Dendritic cell treated with granulocyte-macrophage colony-stimulating factor and Interleukin-4, amounts not matched to agents 40 ng/mL and 50 ng/mL, for 4 days (primary cell): ENCODE results near the gene OSMR.

Experiments used
- H3K27ac Mint-ChIP-seq: one replicate; pipeline ENCODE4 v1.8.0; 2022; ENCODE audit warnings: mild to moderate bottlenecking, mixed read lengths
- H3K27me3 Mint-ChIP-seq: one replicate; pipeline ENCODE4 v1.8.0; 2022; ENCODE audit warnings: mild to moderate bottlenecking, mixed read lengths
- H3K36me3 Mint-ChIP-seq: one replicate; pipeline ENCODE4 v1.8.0; 2022; ENCODE audit warnings: low read depth, mixed read lengths
- H3K4me1 Mint-ChIP-seq: one replicate; pipeline ENCODE4 v1.8.0; 2022; ENCODE audit warnings: low read depth, mixed read lengths
- H3K4me3 Mint-ChIP-seq: one replicate; pipeline ENCODE4 v1.8.0; 2022; ENCODE audit warnings: mild to moderate bottlenecking, moderate library complexity, mixed read lengths
- H3K9me3 Mint-ChIP-seq: one replicate; pipeline ENCODE4 v1.8.0; 2022; ENCODE audit warnings: mixed read lengths
- intact Hi-C: fragments of 100-400 bp; cut with micrococcal nuclease; formaldehyde crosslinking; loops from one replicate; pipeline ENCODE4 v1.15.0; 2022

OSMR gene

GRCh38 chr5:38905516-38905915 lies 59.7 kb downstream of the OSMR start:
- Mint-ChIP-seq H3K36me3 (no peaks in the 10 kb centered on the region), H3K4me1 (no peaks in the 10 kb centered on the region), H3K4me3 (no peak overlapping the region), H3K9me3 (peaks cover 15% of the 10 kb centered on the region), H3K27me3 (peaks cover 9% of the 10 kb centered on the region), H3K27ac (no peak overlapping the region)
- intact Hi-C loops = no loop called here

- no peaks in the 10 kb centered on the region for H3K4me1 Mint-ChIP-seq
- H3K36me3 Mint-ChIP-seq = no peaks in the 10 kb centered on the region
- peaks cover 11% of the 10 kb centered on the region for H3K27me3 Mint-ChIP-seq
- intact Hi-C loops = no loop called here
- H3K4me3 Mint-ChIP-seq = no peak overlapping the region
- H3K9me3 Mint-ChIP-seq = peaks cover 23% of the 10 kb centered on the region
- H3K27ac Mint-ChIP-seq = no peak overlapping the region
These were observed 60.7 kb downstream of the OSMR start for GRCh38 chr5:38906503-38906902.

DNA sequence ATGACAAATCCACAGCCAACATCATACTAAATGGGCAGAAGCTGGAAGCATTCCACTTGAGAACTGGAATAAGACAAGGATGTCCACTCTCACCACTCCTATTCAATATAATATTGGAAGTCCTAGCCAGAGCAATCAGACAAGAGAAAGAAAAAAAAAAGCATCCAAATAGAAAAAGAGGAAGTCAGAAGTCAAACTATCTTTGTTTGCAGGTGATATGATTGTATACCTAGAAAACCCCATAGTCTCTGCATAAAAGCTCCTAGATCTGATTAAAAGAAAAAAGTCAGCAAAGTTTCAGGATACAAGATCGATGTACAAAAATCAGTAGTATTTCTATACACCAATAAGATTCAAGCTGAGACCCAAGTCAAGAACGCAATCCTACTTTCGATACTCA lies 66.1 kb downstream of the OSMR start:
- no peaks in the 10 kb centered on the region for H3K4me1 Mint-ChIP-seq
- H3K27ac Mint-ChIP-seq = no peak overlapping the region
- H3K4me3 Mint-ChIP-seq = no peak overlapping the region
- H3K9me3 Mint-ChIP-seq = peaks cover 23% of the 10 kb centered on the region
- H3K27me3 Mint-ChIP-seq = peaks cover 29% of the 10 kb centered on the region
- no peaks in the 10 kb centered on the region for H3K36me3 Mint-ChIP-seq
- intact Hi-C loops = no loop called here

- no peaks in the 10 kb centered on the region for H3K36me3 Mint-ChIP-seq
- peaks cover 23% of the 10 kb centered on the region for H3K9me3 Mint-ChIP-seq
- no peak overlapping the region for H3K27ac Mint-ChIP-seq
- H3K4me3 Mint-ChIP-seq = no peak overlapping the region
- peaks cover 35% of the 10 kb centered on the region for H3K27me3 Mint-ChIP-seq
- no peaks in the 10 kb centered on the region for H3K4me1 Mint-ChIP-seq
- intact Hi-C loops = no loop called here
These were observed 67.9 kb downstream of the OSMR start for GRCh38 chr5:38913714-38914113.

DNA sequence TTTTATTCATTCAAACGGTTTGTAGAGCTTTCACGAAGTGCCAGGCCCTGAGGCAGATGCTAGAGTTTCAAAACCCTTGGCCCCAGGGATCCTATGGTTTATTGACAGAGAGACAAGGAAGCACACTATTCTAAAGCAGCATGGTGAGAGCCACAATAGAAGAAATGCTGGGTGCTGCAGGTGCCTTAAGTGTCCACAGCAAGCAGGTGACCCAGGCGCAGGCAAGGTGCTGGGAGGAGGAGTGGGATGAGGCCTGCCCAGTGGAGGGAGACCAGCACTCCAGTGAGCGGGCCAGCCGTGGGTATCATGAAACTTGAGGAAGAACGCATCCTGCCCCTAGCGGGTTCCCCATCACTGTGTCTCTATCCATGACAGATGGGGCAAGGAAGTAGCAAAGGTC lies 71.0 kb downstream of the OSMR start:
- H3K9me3 Mint-ChIP-seq = no peaks in the 10 kb centered on the region
- intact Hi-C loops = no loop called here
- no peak overlapping the region for H3K4me3 Mint-ChIP-seq
- H3K27me3 Mint-ChIP-seq = peaks cover 33% of the 10 kb centered on the region
- H3K36me3 Mint-ChIP-seq = no peaks in the 10 kb centered on the region
- no peaks in the 10 kb centered on the region for H3K4me1 Mint-ChIP-seq
- no peak overlapping the region for H3K27ac Mint-ChIP-seq

DNA sequence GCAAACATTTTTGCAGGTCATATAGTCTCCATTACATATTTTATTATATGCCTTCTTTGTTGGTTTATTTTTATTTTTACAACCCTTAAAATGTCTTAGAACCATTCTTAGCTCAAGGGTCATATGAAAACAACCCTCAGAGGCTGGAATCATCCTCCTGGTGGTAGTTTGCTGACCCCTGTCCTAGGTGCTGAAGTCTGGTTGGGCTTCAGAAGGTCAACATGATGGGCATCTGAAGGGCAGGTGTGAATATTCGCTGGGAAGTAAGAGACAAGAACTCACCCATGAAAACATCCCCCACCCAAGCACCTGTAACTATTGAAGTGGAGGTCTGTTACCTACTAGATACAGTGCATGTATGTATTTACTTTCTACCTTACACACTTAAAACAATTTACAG lies 75.4 kb downstream of the OSMR start:
- H3K4me1 Mint-ChIP-seq = no peaks in the 10 kb centered on the region
- H3K4me3 Mint-ChIP-seq = no peak overlapping the region
- H3K27me3 Mint-ChIP-seq = peaks cover 44% of the 10 kb centered on the region
- H3K27ac Mint-ChIP-seq = no peak overlapping the region
- no peaks in the 10 kb centered on the region for H3K9me3 Mint-ChIP-seq
- H3K36me3 Mint-ChIP-seq = no peaks in the 10 kb centered on the region
- intact Hi-C loops = loop anchor here (5.0 kb wide), 1 partner anchor 479 kb away; no protein-coding TSS in a partner anchor

- Mint-ChIP-seq H3K27ac (no peak overlapping the region), H3K4me1 (no peaks in the 10 kb centered on the region), H3K27me3 (peaks cover 43% of the 10 kb centered on the region), H3K9me3 (no peaks in the 10 kb centered on the region), H3K4me3 (no peak overlapping the region), H3K36me3 (no peaks in the 10 kb centered on the region)
- intact Hi-C loops = loop anchor here (5.0 kb wide), 1 partner anchor 480 kb away; no protein-coding TSS in a partner anchor
These were observed 76.4 kb downstream of the OSMR start for GRCh38 chr5:38922199-38922598.

DNA sequence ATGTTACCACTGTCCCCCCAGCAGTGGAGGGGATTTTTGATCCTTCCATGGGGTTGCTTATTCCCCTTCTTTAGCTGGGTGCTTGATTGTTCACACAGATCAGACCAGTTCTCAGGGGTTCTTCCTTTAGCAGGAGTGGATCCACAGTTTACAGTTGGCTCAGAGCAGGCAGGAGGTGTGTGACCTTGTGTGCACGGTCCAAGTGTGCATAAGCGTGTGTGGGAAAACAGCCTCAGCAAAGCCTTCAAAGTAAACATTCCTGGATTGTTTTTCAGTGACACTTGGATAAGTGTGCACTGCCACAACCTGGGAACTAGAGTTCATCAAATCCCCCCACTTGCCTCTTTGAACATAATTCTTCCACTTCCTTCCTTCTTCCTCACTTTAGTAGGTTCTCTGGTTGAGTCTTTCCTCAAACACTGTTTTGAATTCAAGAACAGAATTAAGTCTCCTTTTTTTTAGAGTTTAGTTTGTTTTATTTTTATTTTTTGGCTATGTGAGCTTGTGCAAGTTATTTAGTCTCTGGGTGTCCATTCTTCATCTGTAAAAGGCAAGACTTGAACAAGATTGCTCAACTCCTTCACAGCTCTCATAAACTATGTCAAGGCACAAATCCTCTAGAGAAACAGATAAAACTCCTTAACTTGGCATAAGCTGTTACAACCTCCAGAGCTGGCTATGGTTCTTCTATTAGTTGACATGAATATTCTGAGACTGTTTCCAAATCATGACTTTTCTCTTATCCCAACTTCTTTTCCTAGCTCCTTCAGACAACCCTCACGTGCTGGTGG lies 78.0 kb downstream of the OSMR start:
- no peak overlapping the region for H3K4me3 Mint-ChIP-seq
- H3K27me3 Mint-ChIP-seq = peaks cover 41% of the 10 kb centered on the region
- intact Hi-C loops = loop anchor here (5.0 kb wide), 1 partner anchor 482 kb away; no protein-coding TSS in a partner anchor
- no peaks in the 10 kb centered on the region for H3K9me3 Mint-ChIP-seq
- no peak overlapping the region for H3K27ac Mint-ChIP-seq
- H3K4me1 Mint-ChIP-seq = no peaks in the 10 kb centered on the region
- no peaks in the 10 kb centered on the region for H3K36me3 Mint-ChIP-seq

GRCh38 chr5:38925154-38925925 lies 79.5 kb downstream of the OSMR start:
- no peaks in the 10 kb centered on the region for H3K9me3 Mint-ChIP-seq
- H3K27ac Mint-ChIP-seq = no peak overlapping the region
- H3K27me3 Mint-ChIP-seq = peaks cover 46% of the 10 kb centered on the region
- no peak overlapping the region for H3K4me3 Mint-ChIP-seq
- intact Hi-C loops = no loop called here
- no peaks in the 10 kb centered on the region for H3K4me1 Mint-ChIP-seq
- no peaks in the 10 kb centered on the region for H3K36me3 Mint-ChIP-seq

DNA sequence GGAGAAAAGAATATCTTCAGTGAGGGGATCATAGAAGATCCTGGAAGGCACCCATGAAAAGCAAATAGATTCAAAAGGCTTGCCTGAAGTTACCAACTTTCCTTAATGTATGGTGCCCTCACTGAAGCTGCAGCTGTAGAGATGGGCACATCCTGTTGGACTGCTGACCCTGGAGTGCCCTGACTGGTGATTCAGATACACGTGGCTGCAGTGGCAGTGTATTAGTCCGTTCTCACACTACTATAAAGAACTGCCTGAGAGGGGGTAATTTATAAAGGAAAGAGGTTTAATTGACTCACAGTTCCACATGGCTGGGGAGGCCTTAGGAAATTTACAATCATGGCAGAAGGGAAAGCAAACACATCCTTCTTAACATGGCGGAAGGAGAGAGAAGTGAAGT lies 80.3 kb downstream of the OSMR start:
- Mint-ChIP-seq H3K27me3 (peaks cover 50% of the 10 kb centered on the region), H3K27ac (no peak overlapping the region), H3K4me3 (no peak overlapping the region), H3K4me1 (no peaks in the 10 kb centered on the region), H3K9me3 (no peaks in the 10 kb centered on the region), H3K36me3 (no peaks in the 10 kb centered on the region)
- intact Hi-C loops = no loop called here

- H3K36me3 Mint-ChIP-seq = no peaks in the 10 kb centered on the region
- H3K4me3 Mint-ChIP-seq = no peak overlapping the region
- no peaks in the 10 kb centered on the region for H3K4me1 Mint-ChIP-seq
- intact Hi-C loops = no loop called here
- H3K27ac Mint-ChIP-seq = no peak overlapping the region
- no peaks in the 10 kb centered on the region for H3K9me3 Mint-ChIP-seq
- H3K27me3 Mint-ChIP-seq = peaks cover 43% of the 10 kb centered on the region
These were observed 81.7 kb downstream of the OSMR start for GRCh38 chr5:38927470-38927869.

- Mint-ChIP-seq H3K36me3 (no peaks in the 10 kb centered on the region), H3K9me3 (no peaks in the 10 kb centered on the region), H3K4me1 (no peaks in the 10 kb centered on the region), H3K4me3 (no peak overlapping the region), H3K27ac (no peak overlapping the region), H3K27me3 (peaks cover 35% of the 10 kb centered on the region)
- intact Hi-C loops = no loop called here
These were observed 84.0 kb downstream of the OSMR start for GRCh38 chr5:38929838-38930237.

DNA sequence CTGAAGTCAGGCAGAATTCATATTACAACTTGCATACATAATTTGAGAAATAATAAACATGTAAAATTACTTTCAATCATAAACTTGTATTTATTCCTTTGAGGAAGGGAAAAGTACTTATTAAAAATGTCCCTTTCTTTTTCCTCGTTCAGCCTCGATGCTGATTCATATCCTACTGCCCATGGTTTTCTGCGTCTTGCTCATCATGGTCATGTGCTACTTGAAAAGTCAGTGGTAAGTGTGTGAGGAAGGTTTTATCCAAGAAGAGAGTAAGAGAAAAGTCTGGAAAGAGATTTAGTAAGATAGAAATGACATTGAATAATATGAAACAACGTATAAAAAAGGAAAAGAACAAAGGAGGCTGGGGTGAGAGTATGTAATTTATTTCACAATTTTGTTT lies 85.9 kb downstream of the OSMR start:
- Mint-ChIP-seq H3K4me1 (no peaks in the 10 kb centered on the region), H3K4me3 (no peak overlapping the region), H3K9me3 (no peaks in the 10 kb centered on the region), H3K27ac (no peak overlapping the region), H3K27me3 (peaks cover 24% of the 10 kb centered on the region), H3K36me3 (no peaks in the 10 kb centered on the region)
- intact Hi-C loops = no loop called here

DNA sequence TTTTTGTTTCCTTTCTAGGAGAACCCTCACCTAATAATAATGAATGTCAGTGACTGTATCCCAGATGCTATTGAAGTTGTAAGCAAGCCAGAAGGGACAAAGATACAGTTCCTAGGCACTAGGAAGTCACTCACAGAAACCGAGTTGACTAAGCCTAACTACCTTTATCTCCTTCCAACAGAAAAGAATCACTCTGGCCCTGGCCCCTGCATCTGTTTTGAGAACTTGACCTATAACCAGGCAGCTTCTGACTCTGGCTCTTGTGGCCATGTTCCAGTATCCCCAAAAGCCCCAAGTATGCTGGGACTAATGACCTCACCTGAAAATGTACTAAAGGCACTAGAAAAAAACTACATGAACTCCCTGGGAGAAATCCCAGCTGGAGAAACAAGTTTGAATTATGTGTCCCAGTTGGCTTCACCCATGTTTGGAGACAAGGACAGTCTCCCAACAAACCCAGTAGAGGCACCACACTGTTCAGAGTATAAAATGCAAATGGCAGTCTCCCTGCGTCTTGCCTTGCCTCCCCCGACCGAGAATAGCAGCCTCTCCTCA lies 87.1 kb downstream of the OSMR start:
- Mint-ChIP-seq H3K4me1 (no peaks in the 10 kb centered on the region), H3K36me3 (peaks cover 8% of the 10 kb centered on the region), H3K27ac (no peak overlapping the region), H3K4me3 (no peak overlapping the region), H3K9me3 (no peaks in the 10 kb centered on the region), H3K27me3 (peaks cover 20% of the 10 kb centered on the region)
- intact Hi-C loops = no loop called here
